Right cardiac atrium (tissue), 5 donors: ENCODE measurements around the gene DENND2D. TPM values are rescaled to one million over a fixed set of nuclear protein-coding genes. Genes with fewer than 3 reads are reported as not detected.
A peak's percentile ranks its signal among the peaks of the same experiment; 100 is the strongest.

Experiments used
- ATAC-seq, 2 donors: fragments of 200-7000 bp; cut with Tn5 transposase; one replicate each; pipeline versions ENCODE4 v1.8.0 to v1.9.1; 2020; ENCODE audit warnings: moderate library complexity in 2 of 2, mild to moderate bottlenecking in 1 of 2
- DNase-seq, 3 donors: peaks; one replicate each; pipeline ENCODE4 v3.0.0-alpha.2; 2020
- H3K27ac ChIP-seq: one replicate; pipeline ENCODE4 v1.5.1; 2013; ENCODE audit warnings: mild to moderate bottlenecking, low read length, control low read depth, moderate library complexity
- H3K27me3 ChIP-seq: one replicate; pipeline ENCODE4 v1.6.1; 2013; ENCODE audit not compliant: control insufficient read depth, insufficient read depth
- H3K4me1 ChIP-seq: one replicate; pipeline ENCODE4 v1.6.1; 2013; ENCODE audit warnings: low read length; ENCODE audit not compliant: control insufficient read depth, insufficient read depth
- H3K4me3 ChIP-seq: one replicate; pipeline ENCODE4 v1.5.1; 2013; ENCODE audit warnings: low read length, control low read depth
- H3K9me3 ChIP-seq: one replicate; pipeline ENCODE4 v1.6.1; 2013; ENCODE audit warnings: low read length; ENCODE audit not compliant: control insufficient read depth
- WGBS: extraction: QIAGEN DNeasy Blood & Tissue Kit; methylation state at CpG from one replicate; pipeline ENCODE4 v1.1.7; 2013; 5-methylcytosine and 5-hydroxymethylcytosine counted together
- intact Hi-C, 4 donors: fragments of 100-400 bp; cut with DNase I; formaldehyde crosslinking; loops; one replicate each; pipeline versions ENCODE4 v1.11.0 to v1.14.0; 2022 to 2023
- polyA plus RNA-seq: library from polyadenylated mRNA; stranded (reverse); fragments of 200-250 nt; gene quantifications from one replicate; pipeline ENCODE4 v1.2.3, GENCODE V29; 2013
- total RNA-seq, 4 donors: library from RNA; stranded (reverse); fragmentation: NEBNext Ultra II Directional; extraction: Animal tissue kit (Norgen Biotek cat#: 25700); gene quantifications; one replicate each; pipeline ENCODE4 v1.2.1, GENCODE V29; 2021
- donor health status: healthy with polysubstance abuse.
- donor health status: DM: no; HTN: yes; CAD: no.
- donor health status: DM: no; HTN: no; CAD: no.
- donor health status: DM: no; HTN: yes; CAD: no; lungs with severe emphysema.
- donor health status: DM: yes; HTN: yes; CAD: no.

Gene DENND2D
- total and polyA plus RNA-seq, 5 donors, result 2.1 to 4.5 (median 3.9) TPM

GRCh38 chr1:111212634-111213335 is 12.3 kb upstream of the DENND2D start:
- intact Hi-C loops, result no loop called here
- no peak for DNase-seq
- Histone ChIP-seq H3K4me1 (peaks cover 2% of the 10 kb centered on the region), H3K27ac (no peak overlapping the region), H3K27me3 (no peaks in the 10 kb centered on the region), H3K4me3 (no peak overlapping the region), H3K9me3 (no peaks in the 10 kb centered on the region)
- 76% methylated on average over 5 of the region's 5 CpGs for WGBS
- no peak for ATAC-seq

- DNase-seq (no peak), ATAC-seq (no peak)
- Histone ChIP-seq H3K9me3 (no peaks in the 10 kb centered on the region), H3K4me3 (no peak overlapping the region), H3K27ac (no peak overlapping the region), H3K4me1 (peaks cover 2% of the 10 kb centered on the region), H3K27me3 (no peaks in the 10 kb centered on the region)
- WGBS, result 97% methylated on average over 1 of the region's 1 CpG
- intact Hi-C loops, result no loop called here
These were observed 11.5 kb upstream of the DENND2D start for GRCh38 chr1:111211921-111212320.

GRCh38 chr1:111209622-111210021 is 9.2 kb upstream of the DENND2D start:
- no peaks in the 10 kb centered on the region for H3K9me3 ChIP-seq
- no peak for ATAC-seq
- intact Hi-C loops, result no loop called here
- WGBS, result 73% methylated on average over 4 of the region's 4 CpGs
- H3K27ac ChIP-seq, result no peak overlapping the region
- DNase-seq, result no peak
- no peaks in the 10 kb centered on the region for H3K27me3 ChIP-seq
- H3K4me3 ChIP-seq, result no peak overlapping the region
- H3K4me1 ChIP-seq, result no peaks in the 10 kb centered on the region

- Histone ChIP-seq H3K27ac (no peak overlapping the region), H3K4me1 (no peaks in the 10 kb centered on the region), H3K4me3 (no peak overlapping the region), H3K9me3 (no peaks in the 10 kb centered on the region), H3K27me3 (no peaks in the 10 kb centered on the region)
- ATAC-seq (no peak), DNase-seq (no peak)
- WGBS, result 59% methylated on average over 1 of the region's 1 CpG
- intact Hi-C loops, result no loop called here
These were observed 8.5 kb upstream of the DENND2D start for GRCh38 chr1:111208921-111209320.

- DNase-seq (no peak), ATAC-seq (no peak)
- no peak overlapping the region for H3K4me3 ChIP-seq
- no peaks in the 10 kb centered on the region for H3K27me3 ChIP-seq
- H3K9me3 ChIP-seq, result no peaks in the 10 kb centered on the region
- H3K27ac ChIP-seq, result no peak overlapping the region
- WGBS, result 29% methylated on average over 2 of the region's 2 CpGs
- intact Hi-C loops, result no loop called here
- no peaks in the 10 kb centered on the region for H3K4me1 ChIP-seq
These were observed 5.2 kb upstream of the DENND2D start for GRCh38 chr1:111205714-111206050.

- Histone ChIP-seq H3K9me3 (no peaks in the 10 kb centered on the region), H3K27me3 (no peaks in the 10 kb centered on the region), H3K4me3 (no peak overlapping the region), H3K27ac (peak overlapping the region; percentile 22), H3K4me1 (no peaks in the 10 kb centered on the region)
- ATAC-seq (no peak), DNase-seq (no peak)
- intact Hi-C loops, result no loop called here
- 61% methylated on average over 9 of the region's 9 CpGs for WGBS
These were observed 4.7 kb upstream of the DENND2D start for GRCh38 chr1:111204983-111205713.

- DNase-seq, result peak; percentile 49 to 82 (median 81)
- no peaks in the 10 kb centered on the region for H3K4me1 ChIP-seq
- H3K9me3 ChIP-seq, result no peaks in the 10 kb centered on the region
- ATAC-seq, result peak; percentile 80 to 86
- H3K4me3 ChIP-seq, result peak overlapping the region; percentile 55
- no peaks in the 10 kb centered on the region for H3K27me3 ChIP-seq
- H3K27ac ChIP-seq, result peak overlapping the region; percentile 14
- intact Hi-C loops, result no loop called here
- WGBS, result 5% methylated on average over 61 of the region's 61 CpGs
These were observed 3.9 kb upstream of the DENND2D start for GRCh38 chr1:111204201-111204982.

GRCh38 chr1:111203681-111204200 is 3.3 kb upstream of the DENND2D start:
- DNase-seq (peak; percentile 78 to 92 (median 89)), ATAC-seq (peak; percentile 76 to 79)
- H3K9me3 ChIP-seq, result no peaks in the 10 kb centered on the region
- H3K4me1 ChIP-seq, result no peaks in the 10 kb centered on the region
- peak overlapping the region; percentile 55 for H3K4me3 ChIP-seq
- WGBS, result 13% methylated on average over 41 of the region's 41 CpGs
- H3K27ac ChIP-seq, result peak overlapping the region; percentile 14
- H3K27me3 ChIP-seq, result no peaks in the 10 kb centered on the region
- intact Hi-C loops, result no loop called here

GRCh38 chr1:111202707-111203623 is 2.5 kb upstream of the DENND2D start:
- no peak overlapping the region for H3K4me3 ChIP-seq
- H3K9me3 ChIP-seq, result no peaks in the 10 kb centered on the region
- DNase-seq (no peak), ATAC-seq (no peak)
- no peaks in the 10 kb centered on the region for H3K4me1 ChIP-seq
- WGBS, result 80% methylated on average over 4 of the region's 4 CpGs
- intact Hi-C loops, result no loop called here
- no peaks in the 10 kb centered on the region for H3K27me3 ChIP-seq
- H3K27ac ChIP-seq, result peak overlapping the region; percentile 20

GRCh38 chr1:111202366-111202706 is 1.9 kb upstream of the DENND2D start:
- ATAC-seq (no peak), DNase-seq (no peak)
- Histone ChIP-seq H3K27ac (peak overlapping the region; percentile 20), H3K4me3 (no peak overlapping the region), H3K9me3 (no peaks in the 10 kb centered on the region), H3K4me1 (no peaks in the 10 kb centered on the region), H3K27me3 (no peaks in the 10 kb centered on the region)
- intact Hi-C loops, result no loop called here
- 91% methylated on average over 1 of the region's 1 CpG for WGBS
